ENCODE data around the gene HS6ST3.

DNA sequence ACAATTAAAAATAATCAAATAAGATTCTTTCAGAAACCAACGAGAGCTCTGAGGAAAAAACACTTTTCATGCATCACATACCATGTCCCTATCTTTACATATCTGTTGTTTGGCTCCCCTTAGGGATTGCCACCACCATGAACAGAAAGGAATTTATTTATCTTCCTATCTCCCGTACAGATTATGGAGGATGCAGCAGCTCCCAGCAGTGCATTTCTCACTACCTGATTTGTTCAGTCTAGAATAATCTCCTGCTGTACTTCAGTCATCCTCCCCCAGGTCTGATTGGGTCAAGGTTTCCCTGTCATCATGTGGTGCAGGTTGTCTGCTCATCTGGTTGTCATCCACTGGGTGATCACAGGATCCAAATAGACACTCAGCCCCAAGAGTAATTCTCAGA lies 453.1 kb downstream of the HS6ST3 start:
- TF ChIP-seq, protein P1, sequence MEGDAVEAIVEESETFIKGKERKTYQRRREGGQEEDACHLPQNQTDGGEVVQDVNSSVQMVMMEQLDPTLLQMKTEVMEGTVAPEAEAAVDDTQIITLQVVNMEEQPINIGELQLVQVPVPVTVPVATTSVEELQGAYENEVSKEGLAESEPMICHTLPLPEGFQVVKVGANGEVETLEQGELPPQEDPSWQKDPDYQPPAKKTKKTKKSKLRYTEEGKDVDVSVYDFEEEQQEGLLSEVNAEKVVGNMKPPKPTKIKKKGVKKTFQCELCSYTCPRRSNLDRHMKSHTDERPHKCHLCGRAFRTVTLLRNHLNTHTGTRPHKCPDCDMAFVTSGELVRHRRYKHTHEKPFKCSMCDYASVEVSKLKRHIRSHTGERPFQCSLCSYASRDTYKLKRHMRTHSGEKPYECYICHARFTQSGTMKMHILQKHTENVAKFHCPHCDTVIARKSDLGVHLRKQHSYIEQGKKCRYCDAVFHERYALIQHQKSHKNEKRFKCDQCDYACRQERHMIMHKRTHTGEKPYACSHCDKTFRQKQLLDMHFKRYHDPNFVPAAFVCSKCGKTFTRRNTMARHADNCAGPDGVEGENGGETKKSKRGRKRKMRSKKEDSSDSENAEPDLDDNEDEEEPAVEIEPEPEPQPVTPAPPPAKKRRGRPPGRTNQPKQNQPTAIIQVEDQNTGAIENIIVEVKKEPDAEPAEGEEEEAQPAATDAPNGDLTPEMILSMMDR (IDR thresholded peaks at IDR 0.05), result no peak
- TF ChIP-seq POLR2A (IDR thresholded peaks at IDR 0.05) (no peak), POLR2AphosphoS5 (IDR thresholded peaks at IDR 0.05) (no peak), EP300 (IDR thresholded peaks at IDR 0.05) (no peak)
